IPS-NIHi7 (cell line): ENCODE data around the gene SPN.
A peak's percentile ranks its signal among the peaks of the same experiment; 100 is the strongest.
"Not testable (repeated sequence)": the region's sequence is repeated elsewhere in the genome, so short reads cannot be mapped to it uniquely, and the experiment has no call there.

Source experiments
- DNase-seq: peaks from one replicate; pipeline ENCODE4 v3.0.0; 2012; ENCODE audit warnings: mixed read lengths; ENCODE audit errors: extremely low spot score

The SPN gene, protein sequence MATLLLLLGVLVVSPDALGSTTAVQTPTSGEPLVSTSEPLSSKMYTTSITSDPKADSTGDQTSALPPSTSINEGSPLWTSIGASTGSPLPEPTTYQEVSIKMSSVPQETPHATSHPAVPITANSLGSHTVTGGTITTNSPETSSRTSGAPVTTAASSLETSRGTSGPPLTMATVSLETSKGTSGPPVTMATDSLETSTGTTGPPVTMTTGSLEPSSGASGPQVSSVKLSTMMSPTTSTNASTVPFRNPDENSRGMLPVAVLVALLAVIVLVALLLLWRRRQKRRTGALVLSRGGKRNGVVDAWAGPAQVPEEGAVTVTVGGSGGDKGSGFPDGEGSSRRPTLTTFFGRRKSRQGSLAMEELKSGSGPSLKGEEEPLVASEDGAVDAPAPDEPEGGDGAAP

DNA sequence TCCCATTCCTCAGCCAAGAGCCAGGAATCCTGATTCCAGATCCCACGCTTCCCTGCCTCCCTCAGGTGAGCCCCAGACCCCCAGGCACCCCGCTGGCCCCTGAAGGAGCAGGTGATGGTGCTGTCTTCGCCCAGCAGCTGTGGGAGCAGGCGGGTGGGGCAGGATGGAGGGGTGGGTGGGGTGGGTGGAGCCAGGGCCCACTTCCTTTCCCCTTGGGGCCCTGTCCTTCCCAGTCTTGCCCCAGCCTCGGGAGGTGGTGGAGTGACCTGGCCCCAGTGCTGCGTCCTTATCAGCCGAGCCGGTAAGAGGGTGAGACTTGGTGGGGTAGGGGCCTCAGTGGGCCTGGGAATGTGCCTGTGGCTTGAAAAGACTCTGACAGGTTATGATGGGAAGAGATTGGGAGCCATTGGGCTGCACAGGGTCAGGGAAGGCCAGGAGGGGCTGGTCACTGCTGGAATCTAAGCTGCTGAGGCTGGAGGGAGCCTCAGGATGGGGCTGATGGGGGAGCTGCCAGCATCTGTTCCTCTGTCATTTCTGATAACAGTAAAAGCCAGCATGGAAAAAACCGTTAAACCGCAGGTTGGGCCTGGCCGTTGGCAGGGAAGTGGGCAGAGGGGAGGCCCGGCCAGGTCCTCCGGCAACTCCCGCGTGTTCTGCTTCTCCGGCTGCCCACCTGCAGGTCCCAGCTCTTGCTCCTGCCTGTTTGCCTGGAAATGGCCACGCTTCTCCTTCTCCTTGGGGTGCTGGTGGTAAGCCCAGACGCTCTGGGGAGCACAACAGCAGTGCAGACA is at the start of gene SPN:
SPN (plus strand) TSS at position 232 of the 791 bp plus-strand sequence; CDS start at position 714, 482 bp downstream.
- DNase-seq = no peak

DNA sequence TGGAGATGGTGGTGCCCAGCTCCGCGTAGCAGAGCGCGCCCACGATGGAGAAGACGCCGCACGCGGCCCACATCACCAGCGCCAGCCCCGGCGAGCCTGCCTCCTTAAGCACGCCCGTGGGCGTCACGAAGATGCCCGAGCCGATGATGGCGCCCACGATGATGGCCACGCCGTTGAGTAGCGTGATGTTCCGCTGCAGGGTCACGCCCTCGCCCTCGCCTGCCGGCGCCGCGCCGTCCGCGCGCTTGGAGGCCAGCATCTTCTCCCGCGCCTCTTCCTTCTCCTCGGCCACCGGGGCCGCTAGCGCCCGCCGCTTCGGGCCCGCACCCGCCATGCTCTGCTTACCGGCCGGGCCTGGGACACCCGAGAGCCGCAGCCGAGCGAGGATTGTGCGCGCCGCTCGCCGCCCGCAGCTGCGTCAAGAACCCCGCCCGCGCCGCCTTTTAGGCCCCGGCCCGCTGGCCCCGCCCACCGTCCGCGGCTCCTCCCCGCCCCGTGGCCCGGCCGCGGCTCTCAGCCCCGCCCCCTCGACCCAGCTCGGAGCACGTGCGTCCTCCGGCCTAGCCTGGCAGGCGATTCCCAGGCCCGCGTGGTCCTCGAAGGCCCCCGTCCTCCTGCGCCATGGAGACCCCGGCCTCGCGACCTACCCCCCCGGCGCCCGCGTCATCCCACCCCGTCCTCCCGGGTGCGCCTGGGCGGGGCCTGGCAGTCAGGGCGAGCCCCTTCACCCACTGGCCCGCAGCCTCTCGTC is 49.6 kb upstream of the SPN start:
- DNase-seq = peak; percentile 57

DNA sequence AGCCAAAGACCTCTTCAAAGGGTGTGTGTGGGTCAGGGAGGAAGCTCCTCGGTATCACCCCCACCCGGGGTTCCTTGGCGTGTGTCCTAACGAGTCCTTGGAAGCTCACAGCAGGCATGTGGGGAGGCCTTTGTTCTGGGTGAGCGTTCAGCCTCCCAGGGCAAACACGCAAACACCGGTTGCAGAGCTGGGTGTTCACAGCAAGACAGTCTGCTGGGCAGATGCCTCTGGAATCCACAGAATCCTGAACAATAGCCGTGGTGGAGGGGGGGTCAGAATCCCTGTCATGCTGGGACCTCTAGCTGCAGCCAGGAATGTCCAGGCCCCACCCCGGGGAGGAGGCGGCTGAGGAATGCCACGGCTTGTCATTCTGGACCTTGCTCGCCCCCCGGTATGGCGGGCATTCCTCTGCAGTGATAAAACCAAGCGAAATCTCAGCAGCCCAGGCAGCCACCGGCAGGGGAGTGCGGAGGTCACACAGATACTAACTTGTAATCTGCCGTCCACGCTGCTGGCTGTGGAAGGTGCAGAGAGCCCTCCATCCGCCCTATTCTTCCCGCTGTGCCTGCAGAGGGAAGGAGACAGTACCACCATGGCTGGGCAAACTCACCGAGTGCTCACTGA is 48.2 kb upstream of the SPN start:
- peak; percentile 10 for DNase-seq

DNA sequence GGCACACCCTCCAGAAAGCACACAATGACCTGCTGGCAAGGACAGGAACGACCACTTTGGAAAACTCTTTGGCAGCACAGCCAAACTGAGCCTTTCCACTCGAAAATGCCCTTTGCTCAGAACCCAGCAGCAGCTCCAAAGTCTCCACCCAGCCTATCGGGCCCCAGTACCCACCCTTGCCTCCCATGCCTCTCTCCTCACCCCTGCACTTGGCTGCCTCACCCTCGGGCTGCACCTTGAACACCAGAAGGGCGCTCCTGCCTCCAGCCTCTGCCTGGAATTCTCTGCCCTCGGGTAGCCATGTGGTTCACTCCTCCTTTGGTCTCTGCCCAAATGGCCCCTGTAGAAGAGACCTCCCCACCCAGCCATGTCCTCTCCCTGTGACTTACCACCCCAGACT is 46.9 kb upstream of the SPN start:
- not testable (repeated sequence) for DNase-seq

DNA sequence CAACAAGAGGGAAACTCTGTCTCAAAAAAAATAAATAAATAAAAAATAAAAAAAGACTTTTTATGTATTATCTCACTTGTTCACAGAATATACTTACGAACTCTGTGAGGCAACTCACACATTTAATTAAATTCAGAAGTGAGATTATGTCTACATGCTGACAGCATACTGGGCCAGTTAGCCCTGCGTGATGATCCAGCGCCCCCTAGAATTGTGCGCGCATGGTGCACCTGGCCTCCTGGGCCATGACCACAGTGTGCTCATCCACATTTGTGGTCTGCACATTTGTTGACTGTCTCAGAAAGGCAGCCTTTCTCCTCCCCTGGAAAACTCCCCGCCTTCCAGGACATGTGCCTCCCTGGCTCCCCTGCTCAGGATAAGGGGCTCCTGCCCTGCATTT is 42.5 kb upstream of the SPN start:
- DNase-seq = peak; percentile 21

DNA sequence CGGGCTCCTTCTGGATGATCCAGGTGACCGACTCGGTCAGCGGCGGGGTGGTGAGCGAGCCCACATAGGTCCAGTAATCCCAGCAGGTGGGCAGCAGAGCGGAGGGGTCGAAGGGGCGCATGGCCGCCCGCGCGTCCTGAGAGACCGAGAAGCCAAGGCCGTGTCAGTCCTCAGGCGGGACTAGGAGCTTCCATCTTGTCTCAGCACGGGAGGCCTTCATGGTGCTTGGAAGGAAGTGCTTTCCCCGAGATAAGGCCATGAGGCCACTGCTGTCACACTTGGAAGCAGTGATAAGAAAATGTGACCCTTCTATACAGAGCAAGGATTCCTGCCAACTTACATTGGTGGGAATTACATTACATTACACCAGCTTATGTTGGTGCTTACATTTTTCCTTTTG is 40.3 kb upstream of the SPN start:
- not testable (repeated sequence) for DNase-seq

DNA sequence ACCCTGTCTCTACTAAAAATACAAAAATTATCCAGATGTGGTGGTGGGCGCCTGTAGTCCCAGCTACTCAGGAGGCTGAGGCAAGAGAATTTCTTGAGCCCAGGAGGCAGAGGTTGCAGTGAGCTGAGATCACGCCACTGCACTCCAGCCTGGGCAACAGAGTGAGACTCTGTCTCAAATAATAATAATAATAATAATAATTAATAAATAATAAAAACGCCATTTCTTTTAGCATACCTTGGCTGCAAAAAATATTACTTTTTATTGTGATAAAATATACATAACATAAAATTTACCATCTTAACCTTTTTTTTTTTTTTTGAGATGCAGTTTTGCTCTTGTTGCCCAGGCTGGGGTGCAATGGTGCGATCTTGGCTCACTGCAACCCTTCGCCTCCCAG is 39.8 kb upstream of the SPN start:
- DNase-seq = not testable (repeated sequence)

DNA sequence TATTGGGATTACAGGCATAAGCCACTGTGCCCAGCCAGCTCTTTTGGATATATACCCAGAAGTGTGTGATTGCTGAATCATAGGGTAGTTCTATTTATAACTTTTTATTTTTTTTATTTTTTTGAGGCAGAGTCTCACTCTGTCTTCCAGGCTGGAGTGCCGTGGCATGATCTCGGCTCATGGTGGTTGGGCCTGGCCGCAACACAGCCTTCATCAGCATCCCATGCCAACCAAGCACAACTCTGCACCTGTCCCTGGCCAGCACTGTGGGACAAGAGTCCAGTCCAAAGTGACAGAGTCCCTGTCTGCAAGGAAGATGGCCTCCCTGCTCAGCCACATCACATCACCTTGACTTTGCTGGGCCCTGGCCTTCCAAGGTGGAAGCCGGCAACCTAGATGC is 37.9 kb upstream of the SPN start:
- DNase-seq = not testable (repeated sequence)

DNA sequence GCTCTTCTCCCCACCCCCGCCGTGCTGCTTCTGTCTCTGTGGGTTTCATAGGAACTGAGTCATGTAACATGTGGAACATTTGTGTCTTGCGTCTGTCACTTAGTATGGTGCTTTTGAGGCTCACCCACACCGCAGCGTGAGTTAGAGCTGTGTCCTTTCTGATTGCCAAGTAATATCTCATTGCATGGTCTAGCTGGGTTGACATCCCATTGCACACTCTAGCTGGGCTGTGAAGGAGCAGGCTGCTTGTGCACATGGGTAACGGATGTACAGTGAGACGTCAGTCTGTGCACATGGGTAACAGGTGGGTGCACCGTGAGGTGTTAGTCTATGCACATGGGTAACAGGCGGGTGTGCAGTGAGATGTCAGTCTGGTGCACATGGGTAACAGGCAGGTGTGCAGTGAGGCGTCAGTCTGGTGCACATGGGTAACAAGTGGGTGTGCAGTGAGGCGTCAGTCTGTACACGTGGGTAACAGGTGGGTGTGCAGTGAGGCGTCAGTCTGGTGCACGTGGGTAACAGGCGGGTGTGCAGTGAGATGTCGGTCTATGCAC is 36.2 kb upstream of the SPN start:
- not testable (repeated sequence) for DNase-seq

DNA sequence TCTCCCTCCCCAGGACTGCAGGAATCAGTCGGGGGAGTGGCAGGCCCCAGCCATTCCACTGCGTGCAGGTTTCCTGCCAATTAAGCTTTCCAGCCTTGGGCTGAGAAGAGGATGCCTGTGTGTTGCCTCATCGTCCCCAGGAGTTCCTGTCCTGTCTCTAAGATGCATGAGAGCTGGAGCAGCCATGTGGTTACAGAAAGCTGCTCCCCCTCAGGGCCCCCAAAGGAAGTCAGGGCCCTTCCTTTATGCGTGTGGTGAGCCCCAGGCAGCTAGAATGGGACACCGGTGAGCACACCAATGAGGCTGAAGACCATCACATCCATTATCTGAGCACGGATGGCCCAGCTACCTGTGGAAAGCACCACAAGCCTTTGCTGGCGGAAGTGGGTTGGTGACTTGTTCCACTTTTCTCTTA is 35.4 kb upstream of the SPN start:
- not testable (repeated sequence) for DNase-seq

DNA sequence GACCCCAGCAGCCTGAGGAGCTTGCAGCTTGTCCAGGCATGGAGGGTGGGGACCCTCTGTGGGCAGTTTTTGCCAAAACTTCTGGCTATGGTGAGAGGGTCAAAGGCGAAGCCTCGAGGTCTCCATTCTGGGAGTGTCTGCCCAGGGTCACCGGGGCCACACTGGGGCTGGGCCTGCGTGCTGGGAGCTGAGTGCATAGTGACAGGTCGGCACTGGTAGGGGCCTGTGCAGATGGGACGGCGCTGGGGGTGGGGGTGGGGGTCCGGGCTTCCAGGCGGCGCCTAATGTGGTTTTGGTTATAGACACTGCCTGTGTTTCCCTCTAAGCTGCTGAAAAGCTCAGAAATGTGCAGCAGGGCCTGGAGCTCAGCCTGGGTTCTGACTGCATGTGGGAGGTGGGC is 34.3 kb upstream of the SPN start:
- not testable (repeated sequence) for DNase-seq

DNA sequence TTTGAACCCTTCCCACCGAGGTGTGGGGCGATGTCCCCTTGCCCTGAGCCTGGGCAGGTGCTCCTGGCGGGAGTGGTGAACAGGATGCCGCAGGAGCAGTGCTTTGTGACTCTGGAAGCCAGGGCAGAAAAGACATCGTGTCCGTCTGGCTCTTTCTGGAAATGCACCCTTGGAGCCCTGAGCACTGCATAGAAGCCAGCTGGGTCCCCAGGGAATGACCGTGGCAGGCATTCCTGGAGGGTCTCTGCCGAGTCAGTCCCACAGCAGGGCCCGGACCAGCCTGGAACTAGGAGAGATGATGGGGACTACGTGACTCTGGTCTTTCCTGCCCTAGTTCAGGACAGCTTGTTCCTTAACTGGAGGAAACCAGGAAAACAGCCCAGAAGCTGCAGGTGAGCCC is 33.7 kb upstream of the SPN start:
- DNase-seq = not testable (repeated sequence)

DNA sequence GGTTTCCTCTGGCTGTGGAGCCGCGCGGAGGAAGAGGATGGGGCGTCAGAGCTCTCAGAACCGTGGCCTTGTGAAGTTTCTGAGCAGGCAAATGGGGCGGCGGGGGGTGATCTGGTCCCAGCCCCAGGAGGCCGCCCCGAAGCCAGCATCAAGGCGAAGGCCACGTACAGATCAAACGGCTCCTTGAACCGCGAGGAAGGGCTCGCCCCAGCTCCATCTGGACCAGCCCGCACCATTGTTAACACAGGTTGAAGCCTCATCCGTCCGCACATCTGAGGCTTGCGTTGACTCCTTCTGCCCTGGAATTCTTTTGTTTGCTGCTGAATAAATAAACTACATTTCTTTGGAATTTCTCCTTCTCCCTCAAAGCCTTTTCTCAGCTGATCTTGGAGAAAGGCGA is 31.4 kb upstream of the SPN start:
- DNase-seq = not testable (repeated sequence)

DNA sequence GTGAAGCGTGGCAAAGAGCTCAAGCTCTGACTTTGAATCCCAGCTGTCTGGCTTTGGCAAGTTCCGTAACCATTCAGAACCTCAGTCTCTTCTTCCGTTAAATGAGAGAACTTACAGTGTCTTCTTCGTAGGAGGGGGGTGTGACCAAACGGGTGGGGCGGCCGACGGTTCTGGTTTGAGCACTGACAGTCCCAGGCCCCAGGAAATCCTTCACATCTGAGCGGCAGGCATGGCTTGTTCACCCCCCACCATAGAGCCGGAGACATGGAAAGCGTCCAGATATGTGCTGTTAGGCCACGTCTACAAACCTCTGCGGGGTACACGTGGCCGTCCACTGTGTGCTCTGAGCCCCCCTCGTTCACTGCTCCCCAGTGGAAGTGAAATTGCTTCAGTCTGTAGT is 27.1 kb upstream of the SPN start:
- not testable (repeated sequence) for DNase-seq

DNA sequence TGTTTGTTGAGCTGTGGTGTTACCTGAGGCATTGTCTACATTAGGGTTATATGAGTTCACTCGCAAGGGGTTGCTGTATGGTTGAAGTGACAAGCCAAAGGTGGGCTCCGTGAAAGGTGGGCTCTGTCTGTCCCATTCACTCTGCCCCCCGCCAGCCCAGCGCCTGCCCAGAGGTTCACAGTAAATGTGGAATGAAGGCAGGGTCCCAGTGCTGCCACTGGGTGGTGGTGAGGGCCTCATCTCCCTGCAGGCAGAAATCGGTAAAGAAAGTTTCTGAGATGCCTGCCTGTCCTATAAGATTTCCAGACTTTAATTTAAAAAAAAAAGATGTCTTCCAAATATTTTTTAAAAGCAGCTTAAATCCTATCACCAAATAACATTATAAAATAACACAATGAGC is 26.7 kb upstream of the SPN start:
- DNase-seq = not testable (repeated sequence)

DNA sequence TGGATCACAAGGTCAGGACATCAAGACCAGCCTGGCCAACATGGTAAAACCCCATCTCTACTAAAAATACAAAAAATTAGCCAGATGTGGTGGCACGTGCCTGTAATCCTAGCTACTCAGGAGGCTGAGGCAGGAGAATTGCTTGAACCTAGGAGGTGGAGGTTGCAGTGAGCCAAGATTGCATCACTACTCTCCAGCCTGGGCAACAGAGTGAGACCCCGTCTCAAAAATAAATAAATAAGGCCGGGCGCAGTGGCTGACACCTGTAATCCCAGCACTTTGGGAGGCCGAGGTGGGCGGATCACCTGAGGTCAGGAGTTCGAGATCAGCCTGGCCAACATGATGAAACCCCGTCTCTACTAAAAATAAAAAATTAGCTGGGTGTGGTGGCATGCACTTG is 24.3 kb upstream of the SPN start:
- not testable (repeated sequence) for DNase-seq

DNA sequence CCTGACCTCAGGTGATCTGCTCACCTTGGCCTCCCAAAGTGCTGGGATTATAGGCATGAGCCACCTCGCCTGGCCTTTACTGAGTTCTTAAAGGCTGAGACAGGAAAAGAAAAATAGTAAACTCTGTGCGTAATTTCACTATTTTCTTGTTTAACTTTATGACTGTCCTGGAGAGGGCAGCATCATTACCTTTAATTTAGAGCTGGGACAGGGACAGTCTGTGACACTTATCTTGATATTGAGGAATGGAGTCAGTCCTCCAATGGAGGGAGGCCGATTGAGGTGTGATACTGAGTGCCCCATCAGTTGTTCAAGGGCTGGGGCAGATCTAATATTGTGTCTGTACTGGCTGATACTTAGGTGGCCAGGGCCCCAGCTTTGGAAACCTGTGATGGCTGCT is 21.5 kb upstream of the SPN start:
- peak; percentile 22 for DNase-seq

DNA sequence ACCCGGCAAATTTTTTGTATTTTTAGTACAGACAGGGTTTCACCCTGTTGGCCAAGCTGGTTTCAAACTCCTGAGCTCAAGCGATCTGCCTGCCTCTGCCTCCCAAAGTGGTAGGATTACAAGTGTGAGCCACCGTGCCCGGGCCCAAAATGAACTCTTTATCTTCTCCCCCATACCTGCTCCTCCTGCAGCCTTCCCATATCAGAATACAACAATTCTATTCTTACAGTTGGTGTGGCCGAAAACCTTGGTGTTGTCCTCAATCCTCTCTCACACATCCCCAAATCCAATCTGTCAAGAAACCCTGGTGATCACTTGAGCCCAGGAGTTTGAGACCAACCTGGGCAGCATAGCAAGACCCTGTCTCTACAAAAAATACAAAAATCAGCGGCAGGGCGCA is 19.5 kb upstream of the SPN start:
- DNase-seq = no peak

DNA sequence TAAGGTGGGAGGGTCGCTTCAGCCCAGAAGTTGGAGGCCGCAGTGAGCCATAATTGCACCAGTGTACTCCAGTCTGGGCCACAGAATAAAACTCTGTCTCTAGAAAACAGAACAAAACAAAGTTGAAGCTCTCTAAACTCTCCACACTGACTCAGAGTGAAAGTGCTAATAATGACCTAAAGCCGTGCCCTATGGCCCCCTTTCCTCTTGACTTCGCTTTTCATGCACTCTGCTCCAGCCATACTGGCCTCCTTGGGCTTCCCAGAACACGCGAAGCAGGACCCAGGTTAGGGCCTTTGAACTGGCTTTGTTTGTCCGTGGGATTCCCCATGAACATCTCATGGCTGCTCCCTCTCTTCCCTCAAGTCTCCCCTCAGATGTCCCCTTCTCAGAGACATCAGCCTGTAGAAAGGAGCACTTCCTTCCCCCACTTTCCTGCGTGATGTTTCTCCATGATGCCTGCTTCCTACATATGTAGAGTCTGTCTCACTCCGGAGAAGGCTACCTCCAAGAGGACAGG is 18.6 kb upstream of the SPN start:
- no peak for DNase-seq

DNA sequence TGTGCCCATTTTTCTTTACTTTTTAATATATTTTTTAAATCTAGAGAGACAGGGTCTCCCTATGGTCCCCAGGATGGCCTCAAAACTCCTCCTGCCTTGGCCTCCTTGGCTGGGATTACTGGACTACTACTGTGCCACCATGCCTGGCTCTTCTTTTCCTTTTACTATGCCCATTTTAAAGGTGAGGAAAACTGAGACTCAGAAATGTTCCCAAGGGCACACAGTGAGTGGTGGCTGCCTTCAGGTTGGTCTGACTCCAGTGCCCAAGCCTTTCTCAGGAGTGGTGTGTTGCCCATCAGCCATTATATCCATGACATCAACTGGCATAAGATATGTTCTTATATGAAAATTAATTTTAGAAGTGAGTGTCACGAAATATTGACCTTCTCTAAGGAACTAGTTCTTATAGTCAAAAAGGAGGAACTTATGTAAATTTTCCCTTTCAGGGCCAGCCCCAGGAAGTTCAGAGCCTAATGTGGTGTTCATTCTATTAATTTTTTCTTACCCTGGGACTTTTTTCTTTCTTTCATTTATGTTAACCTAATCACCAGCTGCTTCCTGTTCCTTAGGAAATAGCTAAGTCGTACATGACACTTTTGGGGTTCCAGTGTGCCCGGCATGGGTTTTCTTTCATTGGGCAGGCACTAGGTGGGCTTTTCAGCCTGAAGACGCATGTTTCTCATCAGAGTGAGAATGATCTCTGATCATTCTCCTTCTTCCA is 17.9 kb upstream of the SPN start:
- no peak for DNase-seq
